DOHH2 (cell line): ENCODE data around the gene ZBTB49.

Source experiments
- H3F3A ChIP-seq: fragments of 200-600 bp; sonication (generic), shearing (Covaris generic); 2 replicates; pipeline ENCODE4 v1.6.0; 2016; ENCODE audit warnings: antibody characterized with exemption, mild to moderate bottlenecking; ENCODE audit not compliant: control insufficient read depth, insufficient read depth
- H3K27ac ChIP-seq: fragments of 200-600 bp; sonication (generic); 2 replicates; pipeline ENCODE4 v1.5.1; 2014; ENCODE audit warnings: low read depth, mild to moderate bottlenecking, low read length, moderate library complexity
- H3K27me3 ChIP-seq: fragments of 200-600 bp; sonication (generic); 2 replicates; pipeline ENCODE4 v1.6.1; 2014; ENCODE audit warnings: mild to moderate bottlenecking, low read length, mixed read lengths; ENCODE audit not compliant: control insufficient read depth
- H3K36me3 ChIP-seq: fragments of 200-600 bp; sonication (generic); 2 replicates; pipeline ENCODE4 v1.6.1; 2014; ENCODE audit warnings: mild to moderate bottlenecking, low read length, moderate library complexity, mixed read lengths; ENCODE audit not compliant: control insufficient read depth
- H3K4me1 ChIP-seq: fragments of 200-600 bp; sonication (generic); 2 replicates; pipeline ENCODE4 v1.6.1; 2014; ENCODE audit warnings: mild to moderate bottlenecking, low read length, mixed read lengths; ENCODE audit not compliant: control insufficient read depth
- H3K4me2 ChIP-seq: fragments of 200-600 bp; sonication (generic); 2 replicates; pipeline ENCODE4 v1.6.0; 2014; ENCODE audit warnings: mild to moderate bottlenecking, low read length, moderate library complexity
- H3K4me3 ChIP-seq: fragments of 200-600 bp; sonication (generic); 2 replicates; pipeline ENCODE4 v1.5.1; 2014; ENCODE audit warnings: mild to moderate bottlenecking, low read length, mixed read lengths
- H3K79me2 ChIP-seq: fragments of 200-600 bp; sonication (generic); 2 replicates; pipeline ENCODE4 v1.6.1; 2014; ENCODE audit warnings: mild to moderate bottlenecking, low read length, mixed read lengths; ENCODE audit not compliant: control insufficient read depth
- H3K9me2 ChIP-seq: fragments of 200-600 bp; sonication (generic); replicated peaks from 2 replicates; pipeline ENCODE4 v1.6.1; 2014; ENCODE audit warnings: mild to moderate bottlenecking, low read length, mixed read lengths; ENCODE audit not compliant: control insufficient read depth
- H3K9me3 ChIP-seq: fragments of 200-600 bp; sonication (generic); 2 replicates; pipeline ENCODE4 v1.6.1; 2014; ENCODE audit warnings: antibody characterized with exemption, low read length, mixed read lengths; ENCODE audit not compliant: control insufficient read depth, insufficient read depth
- H4K20me1 ChIP-seq: fragments of 200-600 bp; sonication (generic); 2 replicates; pipeline ENCODE4 v1.6.0; 2014; ENCODE audit warnings: low read depth, mild to moderate bottlenecking, antibody characterized with exemption, low read length, moderate library complexity; ENCODE audit not compliant: control insufficient read depth, insufficient read depth
- EZH2phosphoT487 ChIP-seq: fragments of 200-600 bp; sonication (generic); IDR thresholded peaks from 2 replicates; pipeline ENCODE4 v1.6.1; 2017; ENCODE audit warnings: borderline replicate concordance, mild to moderate bottlenecking, antibody characterized with exemption, low read length, moderate library complexity, mixed read lengths
- TF ChIP-seq, protein P1 (sequence below): fragments of 200-600 bp; sonication (generic); IDR thresholded peaks from one replicate; pipeline ENCODE4 v1.5.1; 2014; ENCODE audit warnings: antibody characterized with exemption, mild to moderate bottlenecking, low read depth, low read length; ENCODE audit not compliant: poor library complexity, severe bottlenecking

Gene ZBTB49

GRCh38 chr4:4328206-4328605, 38.2 kb downstream of the ZBTB49 start:
- TF ChIP-seq, protein P1, sequence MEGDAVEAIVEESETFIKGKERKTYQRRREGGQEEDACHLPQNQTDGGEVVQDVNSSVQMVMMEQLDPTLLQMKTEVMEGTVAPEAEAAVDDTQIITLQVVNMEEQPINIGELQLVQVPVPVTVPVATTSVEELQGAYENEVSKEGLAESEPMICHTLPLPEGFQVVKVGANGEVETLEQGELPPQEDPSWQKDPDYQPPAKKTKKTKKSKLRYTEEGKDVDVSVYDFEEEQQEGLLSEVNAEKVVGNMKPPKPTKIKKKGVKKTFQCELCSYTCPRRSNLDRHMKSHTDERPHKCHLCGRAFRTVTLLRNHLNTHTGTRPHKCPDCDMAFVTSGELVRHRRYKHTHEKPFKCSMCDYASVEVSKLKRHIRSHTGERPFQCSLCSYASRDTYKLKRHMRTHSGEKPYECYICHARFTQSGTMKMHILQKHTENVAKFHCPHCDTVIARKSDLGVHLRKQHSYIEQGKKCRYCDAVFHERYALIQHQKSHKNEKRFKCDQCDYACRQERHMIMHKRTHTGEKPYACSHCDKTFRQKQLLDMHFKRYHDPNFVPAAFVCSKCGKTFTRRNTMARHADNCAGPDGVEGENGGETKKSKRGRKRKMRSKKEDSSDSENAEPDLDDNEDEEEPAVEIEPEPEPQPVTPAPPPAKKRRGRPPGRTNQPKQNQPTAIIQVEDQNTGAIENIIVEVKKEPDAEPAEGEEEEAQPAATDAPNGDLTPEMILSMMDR: no peak
- no peak for TF ChIP-seq EZH2phosphoT487
- Histone ChIP-seq H3K27ac (no peak overlapping the region), H4K20me1 (no peaks in the 10 kb centered on the region), H3F3A (no peaks in the 10 kb centered on the region), H3K4me3 (no peak overlapping the region), H3K4me2 (no peak overlapping the region), H3K36me3 (no peaks in the 10 kb centered on the region), H3K27me3 (no peaks in the 10 kb centered on the region), H3K9me3 (no peaks in the 10 kb centered on the region), H3K9me2 (no peaks in the 10 kb centered on the region), H3K79me2 (no peaks in the 10 kb centered on the region), H3K4me1 (no peaks in the 10 kb centered on the region)

GRCh38 chr4:4328840-4329239, 38.8 kb downstream of the ZBTB49 start:
- H3K4me1 ChIP-seq: no peaks in the 10 kb centered on the region
- no peaks in the 10 kb centered on the region for H3K9me2 ChIP-seq
- H3F3A ChIP-seq: no peaks in the 10 kb centered on the region
- H3K4me3 ChIP-seq: no peak overlapping the region
- H3K79me2 ChIP-seq: no peaks in the 10 kb centered on the region
- H3K27ac ChIP-seq: no peak overlapping the region
- H3K9me3 ChIP-seq: no peaks in the 10 kb centered on the region
- H3K4me2 ChIP-seq: no peak overlapping the region
- H3K36me3 ChIP-seq: no peaks in the 10 kb centered on the region
- H3K27me3 ChIP-seq: no peaks in the 10 kb centered on the region
- TF ChIP-seq EZH2phosphoT487: no peak
- TF ChIP-seq, protein P1: no peak
- no peaks in the 10 kb centered on the region for H4K20me1 ChIP-seq

DNA sequence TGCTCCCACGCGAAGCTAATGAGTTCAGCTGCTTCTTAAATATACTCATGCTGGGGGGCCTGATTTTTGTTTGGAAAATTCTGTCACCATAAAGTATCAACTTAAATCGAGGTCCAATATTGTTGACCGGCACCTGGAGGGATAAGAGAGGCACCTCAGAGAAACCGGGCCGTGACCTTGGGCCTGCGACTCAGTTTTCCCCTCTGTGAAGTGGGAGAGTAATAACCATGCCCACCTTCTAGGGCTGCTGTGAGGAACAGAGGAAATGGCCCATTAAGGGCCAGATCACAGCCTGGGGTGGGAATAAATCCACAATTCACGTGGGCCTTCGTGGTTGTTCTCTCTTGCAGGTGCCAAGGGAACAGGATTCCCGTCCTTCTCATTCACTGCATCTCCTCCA, 39.4 kb downstream of the ZBTB49 start:
- Histone ChIP-seq H3K4me1 (no peaks in the 10 kb centered on the region), H4K20me1 (no peaks in the 10 kb centered on the region), H3F3A (no peaks in the 10 kb centered on the region), H3K36me3 (no peaks in the 10 kb centered on the region), H3K4me2 (no peak overlapping the region), H3K27me3 (no peaks in the 10 kb centered on the region), H3K9me3 (no peaks in the 10 kb centered on the region), H3K9me2 (no peaks in the 10 kb centered on the region), H3K4me3 (no peak overlapping the region), H3K79me2 (no peaks in the 10 kb centered on the region), H3K27ac (no peak overlapping the region)
- no peak for TF ChIP-seq EZH2phosphoT487
- TF ChIP-seq, protein P1: no peak

GRCh38 chr4:4330794-4331193, 40.7 kb downstream of the ZBTB49 start:
- Histone ChIP-seq H4K20me1 (no peaks in the 10 kb centered on the region), H3K9me2 (no peaks in the 10 kb centered on the region), H3K4me2 (no peak overlapping the region), H3K27me3 (no peaks in the 10 kb centered on the region), H3K9me3 (no peaks in the 10 kb centered on the region), H3K4me1 (peaks cover 3% of the 10 kb centered on the region), H3K79me2 (no peaks in the 10 kb centered on the region), H3K4me3 (no peak overlapping the region), H3K36me3 (no peaks in the 10 kb centered on the region), H3F3A (no peaks in the 10 kb centered on the region), H3K27ac (no peak overlapping the region)
- no peak for TF ChIP-seq EZH2phosphoT487
- TF ChIP-seq, protein P1: no peak
